Left lung (tissue), 14 donors: ENCODE results near the gene FUNDC2. TPM values are rescaled to one million over a fixed set of nuclear protein-coding genes. Genes with fewer than 3 reads are reported as not detected.

Experiments
- ATAC-seq: fragments of 200-7000 bp; cut with Tn5 transposase; one replicate; pipeline ENCODE4 v1.9.1; 2020; ENCODE audit warnings: moderate library complexity
- DNase-seq, 4 donors: peaks; one replicate each; pipeline ENCODE4 v3.0.0-alpha.2; 2013 to 2020
- H3K27ac ChIP-seq, 2 donors: fragments of 200-600 bp; sonication (generic) in 1 of 2; one replicate each; pipeline versions ENCODE4 v1.5.0 to v1.8.0; 2020 to 2021
- H3K27me3 ChIP-seq, 2 donors: fragments of 200-600 bp; sonication (generic) in 1 of 2; one replicate each; pipeline versions ENCODE4 v1.5.0 to v1.8.0; 2020 to 2021
- H3K36me3 ChIP-seq, 2 donors: fragments of 200-600 bp; sonication (generic) in 1 of 2; one replicate each; pipeline versions ENCODE4 v1.5.0 to v1.8.0; 2020 to 2021
- H3K4me1 ChIP-seq, 2 donors: fragments of 200-600 bp; one replicate each; pipeline ENCODE4 v1.8.0; 2021
- H3K4me3 ChIP-seq, 2 donors: fragments of 200-600 bp; sonication (generic) in 1 of 2; one replicate each; pipeline versions ENCODE4 v1.5.0 to v1.8.0; 2020 to 2021; ENCODE audit warnings: mild to moderate bottlenecking in 1 of 2
- H3K9me3 ChIP-seq, 2 donors: fragments of 200-600 bp; sonication (generic) in 1 of 2; one replicate each; pipeline versions ENCODE4 v1.5.0 to v1.8.0; 2020 to 2021
- intact Hi-C, 2 donors: fragments of 100-400 bp; cut with DNase I; formaldehyde crosslinking; loops; one replicate each; pipeline versions ENCODE4 v1.11.2 to v1.14.2; 2022
- long read RNA-seq, 12 donors: library from polyadenylated mRNA in 2 of 12; unstranded in 2 of 12; transcript quantifications; one replicate each; pipeline ENCODE4 v2.0.0 and lab custom pipeline, GENCODE V29; 2019 to 2026
- polyA plus RNA-seq, 6 donors: library from polyadenylated mRNA; unstranded; fragments of 120-200 nt; gene quantifications; one replicate each; pipeline ENCODE4 v1.2.1, GENCODE V29; 2013; ENCODE audit not compliant: insufficient read length in 6 of 6
- total RNA-seq, 2 donors: library from RNA; stranded (reverse); fragmentation: NEBNext Ultra II Directional; extraction: Animal tissue kit (Norgen Biotek cat#: 25700); gene quantifications; one replicate each; pipeline ENCODE4 v1.2.1, GENCODE V29; 2021
- TF ChIP-seq, protein P1 (sequence below), 2 donors: fragments of 200-600 bp; sonication (generic) in 1 of 2; IDR thresholded peaks; one replicate each; pipeline versions ENCODE4 v1.5.0 to v1.8.0; 2021; ENCODE audit warnings: antibody characterized with exemption in 2 of 2
- donor health status: DM: no; HTN: yes; CAD: no.
- donor health status: DM: no; HTN: no; CAD: no.

Gene FUNDC2, protein sequence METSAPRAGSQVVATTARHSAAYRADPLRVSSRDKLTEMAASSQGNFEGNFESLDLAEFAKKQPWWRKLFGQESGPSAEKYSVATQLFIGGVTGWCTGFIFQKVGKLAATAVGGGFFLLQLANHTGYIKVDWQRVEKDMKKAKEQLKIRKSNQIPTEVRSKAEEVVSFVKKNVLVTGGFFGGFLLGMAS
- total RNA-seq (10 to 100 TPM; 71.5 to 85.2 TPM), polyA plus RNA-seq (100 to 1,000 TPM; 102 to 122 (median 106) TPM)
- long read RNA-seq, donor 1, full-length matches to known transcripts = 73 of 89 reads
- long read RNA-seq, donor 1, partial matches to known transcripts = 16 of 89 reads
- long read RNA-seq, donor 1, other reads (novel, unspliced or antisense) = 0 of 89 reads
- long read RNA-seq, donor 2, full-length matches to known transcripts = 44 of 124 reads
- long read RNA-seq, donor 2, partial matches to known transcripts = 80 of 124 reads
- long read RNA-seq, donor 2, other reads (novel, unspliced or antisense) = 0 of 124 reads
- long read RNA-seq, donor 3, full-length matches to known transcripts = 63 of 72 reads
- long read RNA-seq, donor 3, partial matches to known transcripts = 9 of 72 reads
- long read RNA-seq, donor 3, other reads (novel, unspliced or antisense) = 0 of 72 reads
- long read RNA-seq, donor 4, full-length matches to known transcripts = 86 of 96 reads
- long read RNA-seq, donor 4, partial matches to known transcripts = 7 of 96 reads
- long read RNA-seq, donor 4, other reads (novel, unspliced or antisense) = 3 of 96 reads
- long read RNA-seq, donor 5, full-length matches to known transcripts = 44 of 61 reads
- long read RNA-seq, donor 5, partial matches to known transcripts = 17 of 61 reads
- long read RNA-seq, donor 5, other reads (novel, unspliced or antisense) = 0 of 61 reads
- long read RNA-seq, donor 6, full-length matches to known transcripts = 66 of 71 reads
- long read RNA-seq, donor 6, partial matches to known transcripts = 5 of 71 reads
- long read RNA-seq, donor 6, other reads (novel, unspliced or antisense) = 0 of 71 reads
- long read RNA-seq, donor 7, full-length matches to known transcripts = 25 of 63 reads
- long read RNA-seq, donor 7, partial matches to known transcripts = 38 of 63 reads
- long read RNA-seq, donor 7, other reads (novel, unspliced or antisense) = 0 of 63 reads
- long read RNA-seq, donor 8, full-length matches to known transcripts = 39 of 39 reads
- long read RNA-seq, donor 8, partial matches to known transcripts = 0 of 39 reads
- long read RNA-seq, donor 8, other reads (novel, unspliced or antisense) = 0 of 39 reads
- long read RNA-seq, donor 9 = 0 reads
- long read RNA-seq, donor 10, full-length matches to known transcripts = 178 of 189 reads
- long read RNA-seq, donor 10, partial matches to known transcripts = 8 of 189 reads
- long read RNA-seq, donor 10, other reads (novel, unspliced or antisense) = 3 of 189 reads
- long read RNA-seq, donor 11, full-length matches to known transcripts = 53 of 123 reads
- long read RNA-seq, donor 11, partial matches to known transcripts = 70 of 123 reads
- long read RNA-seq, donor 11, other reads (novel, unspliced or antisense) = 0 of 123 reads
- long read RNA-seq, donor 12, full-length matches to known transcripts = 34 of 40 reads
- long read RNA-seq, donor 12, partial matches to known transcripts = 6 of 40 reads
- long read RNA-seq, donor 12, other reads (novel, unspliced or antisense) = 0 of 40 reads

- Histone ChIP-seq H3K36me3 (no peaks in the 10 kb centered on the region), H3K27me3 (no peaks in the 10 kb centered on the region), H3K4me3 (peak within 1 kb of the TSS; percentile 51 to 58), H3K9me3 (no peaks in the 10 kb centered on the region), H3K27ac (peak within 1 kb of the TSS; percentile 95 to 96), H3K4me1 (peaks cover 4 to 8% of the 10 kb centered on the region in 2 donors)
- TF ChIP-seq, protein P1, sequence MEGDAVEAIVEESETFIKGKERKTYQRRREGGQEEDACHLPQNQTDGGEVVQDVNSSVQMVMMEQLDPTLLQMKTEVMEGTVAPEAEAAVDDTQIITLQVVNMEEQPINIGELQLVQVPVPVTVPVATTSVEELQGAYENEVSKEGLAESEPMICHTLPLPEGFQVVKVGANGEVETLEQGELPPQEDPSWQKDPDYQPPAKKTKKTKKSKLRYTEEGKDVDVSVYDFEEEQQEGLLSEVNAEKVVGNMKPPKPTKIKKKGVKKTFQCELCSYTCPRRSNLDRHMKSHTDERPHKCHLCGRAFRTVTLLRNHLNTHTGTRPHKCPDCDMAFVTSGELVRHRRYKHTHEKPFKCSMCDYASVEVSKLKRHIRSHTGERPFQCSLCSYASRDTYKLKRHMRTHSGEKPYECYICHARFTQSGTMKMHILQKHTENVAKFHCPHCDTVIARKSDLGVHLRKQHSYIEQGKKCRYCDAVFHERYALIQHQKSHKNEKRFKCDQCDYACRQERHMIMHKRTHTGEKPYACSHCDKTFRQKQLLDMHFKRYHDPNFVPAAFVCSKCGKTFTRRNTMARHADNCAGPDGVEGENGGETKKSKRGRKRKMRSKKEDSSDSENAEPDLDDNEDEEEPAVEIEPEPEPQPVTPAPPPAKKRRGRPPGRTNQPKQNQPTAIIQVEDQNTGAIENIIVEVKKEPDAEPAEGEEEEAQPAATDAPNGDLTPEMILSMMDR (IDR thresholded peaks at IDR 0.05) = no peak
- intact Hi-C loops = no loop called here
- ATAC-seq = peak; percentile 92
- DNase-seq = peak; percentile 85 to 95 (median 94)
Measured at GRCh38 chrX:155026727-155027508, at the start of gene FUNDC2. Gene FUNDC2, plus strand, starts transcription at chrX:155026844. Its CDS starts 95 bp downstream, at chrX:155026939.

DNA sequence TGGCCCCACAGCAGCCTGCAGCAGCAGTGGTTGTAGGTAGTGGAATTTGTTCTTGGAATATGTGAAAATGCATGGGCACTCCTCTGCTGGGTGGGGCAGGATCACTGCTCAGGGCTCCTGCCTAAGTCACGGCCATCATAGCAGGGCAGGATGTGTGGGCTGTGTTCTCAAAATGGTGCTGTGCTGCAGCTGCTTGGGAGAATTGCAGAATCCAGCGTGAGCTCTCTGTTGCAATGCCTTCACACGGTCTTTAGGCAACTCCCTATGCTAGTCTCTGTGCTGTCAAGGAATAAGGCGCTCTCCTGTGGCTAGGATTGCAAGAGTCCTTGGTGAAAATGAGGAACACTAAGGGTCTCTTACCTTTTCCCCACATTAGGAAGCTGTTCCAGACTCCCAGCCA lies 47.0 kb upstream of the FUNDC2 start:
- TF ChIP-seq, protein P1 (IDR thresholded peaks at IDR 0.05) = no peak
- no peaks in the 10 kb centered on the region for H3K9me3 ChIP-seq
- ATAC-seq = peak; percentile 11
- peaks cover 0 to 5% of the 10 kb centered on the region in 2 donors for H3K4me1 ChIP-seq
- intact Hi-C loops = loop anchor here in 1 of 2 donors (5.0 kb wide), 1 partner anchor 78 kb away; no protein-coding TSS in a partner anchor
- no peak overlapping the region for H3K4me3 ChIP-seq
- no peaks in the 10 kb centered on the region for H3K27me3 ChIP-seq
- H3K36me3 ChIP-seq = no peaks in the 10 kb centered on the region
- H3K27ac ChIP-seq = no peak overlapping the region
- DNase-seq = no peak

DNA sequence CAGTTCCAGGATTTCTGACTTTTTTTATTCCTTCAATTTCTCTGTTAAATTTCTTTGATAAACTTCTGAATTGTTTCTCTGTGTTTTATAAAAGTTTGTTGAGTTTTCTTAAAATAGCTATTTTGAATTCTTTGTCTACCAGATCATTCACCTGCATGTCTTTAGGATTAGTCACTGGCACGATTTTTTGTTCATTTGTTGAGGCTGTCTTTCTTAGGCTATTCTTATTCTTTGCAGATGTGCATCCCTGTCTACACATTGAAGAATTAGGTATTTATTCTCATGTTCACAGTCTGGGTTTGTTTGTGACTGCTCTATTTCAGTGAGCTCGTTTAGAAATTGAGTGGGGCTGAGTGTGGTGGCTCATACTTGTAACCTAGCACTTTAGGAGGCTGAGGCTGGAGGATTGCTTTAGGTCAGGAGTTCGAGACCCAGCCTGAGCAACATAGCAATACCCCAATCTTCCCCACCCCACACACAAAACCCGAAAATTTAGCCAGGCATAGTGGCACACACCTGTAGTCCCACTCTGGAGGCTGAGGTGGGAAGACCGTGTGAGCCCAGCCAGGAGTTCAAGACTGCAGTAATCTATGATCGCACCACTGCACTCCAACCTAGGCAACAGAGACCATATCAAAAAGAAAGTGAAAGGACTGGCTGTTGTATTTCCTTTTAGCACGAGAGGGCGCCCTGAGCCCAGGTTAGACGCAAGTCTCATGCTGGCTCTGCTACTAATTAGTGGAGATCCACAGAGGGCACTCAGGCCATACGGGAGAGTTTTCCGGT lies 46.1 kb upstream of the FUNDC2 start:
- ATAC-seq = peak; percentile 100
- H3K9me3 ChIP-seq = no peaks in the 10 kb centered on the region
- peaks cover 0 to 5% of the 10 kb centered on the region in 2 donors for H3K4me1 ChIP-seq
- TF ChIP-seq, protein P1 (IDR thresholded peaks at IDR 0.05) = peak; percentile 54
- H3K27ac ChIP-seq = peak overlapping the region in 1 of 2 donors; percentile 37
- H3K27me3 ChIP-seq = no peaks in the 10 kb centered on the region
- peak; percentile 52 to 71 (median 60) for DNase-seq
- intact Hi-C loops = loop anchor here in 1 of 2 donors (5.0 kb wide), 1 partner anchor 77 kb away; no protein-coding TSS in a partner anchor
- peak overlapping the region; percentile 12 to 20 for H3K4me3 ChIP-seq
- no peaks in the 10 kb centered on the region for H3K36me3 ChIP-seq
